VCaP (cell line): ENCODE measurements around the gene ZMIZ2.

Experiments used
- H3K27ac ChIP-seq: fragments of 450-650 bp; 2 replicates; pipeline ENCODE4 v1.5.1; 2017
- TF ChIP-seq, protein P1 (sequence below): fragments of 450-650 bp; conservative IDR thresholded peaks from 2 replicates; pipeline ENCODE4 v1.5.1; 2017; ENCODE audit warnings: mild to moderate bottlenecking, moderate library complexity

Gene ZMIZ2

GRCh38 chr7:44755698-44756627, 7.3 kb downstream of the ZMIZ2 start:
- no peak overlapping the region; the same call in 1 of the 2 replicates for H3K27ac ChIP-seq
- TF ChIP-seq, protein P1, sequence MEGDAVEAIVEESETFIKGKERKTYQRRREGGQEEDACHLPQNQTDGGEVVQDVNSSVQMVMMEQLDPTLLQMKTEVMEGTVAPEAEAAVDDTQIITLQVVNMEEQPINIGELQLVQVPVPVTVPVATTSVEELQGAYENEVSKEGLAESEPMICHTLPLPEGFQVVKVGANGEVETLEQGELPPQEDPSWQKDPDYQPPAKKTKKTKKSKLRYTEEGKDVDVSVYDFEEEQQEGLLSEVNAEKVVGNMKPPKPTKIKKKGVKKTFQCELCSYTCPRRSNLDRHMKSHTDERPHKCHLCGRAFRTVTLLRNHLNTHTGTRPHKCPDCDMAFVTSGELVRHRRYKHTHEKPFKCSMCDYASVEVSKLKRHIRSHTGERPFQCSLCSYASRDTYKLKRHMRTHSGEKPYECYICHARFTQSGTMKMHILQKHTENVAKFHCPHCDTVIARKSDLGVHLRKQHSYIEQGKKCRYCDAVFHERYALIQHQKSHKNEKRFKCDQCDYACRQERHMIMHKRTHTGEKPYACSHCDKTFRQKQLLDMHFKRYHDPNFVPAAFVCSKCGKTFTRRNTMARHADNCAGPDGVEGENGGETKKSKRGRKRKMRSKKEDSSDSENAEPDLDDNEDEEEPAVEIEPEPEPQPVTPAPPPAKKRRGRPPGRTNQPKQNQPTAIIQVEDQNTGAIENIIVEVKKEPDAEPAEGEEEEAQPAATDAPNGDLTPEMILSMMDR, result no peak

- TF ChIP-seq, protein P1, result no peak
- no peak overlapping the region for H3K27ac ChIP-seq
Measured at GRCh38 chr7:44756904-44757303, 8.3 kb downstream of the ZMIZ2 start.

DNA sequence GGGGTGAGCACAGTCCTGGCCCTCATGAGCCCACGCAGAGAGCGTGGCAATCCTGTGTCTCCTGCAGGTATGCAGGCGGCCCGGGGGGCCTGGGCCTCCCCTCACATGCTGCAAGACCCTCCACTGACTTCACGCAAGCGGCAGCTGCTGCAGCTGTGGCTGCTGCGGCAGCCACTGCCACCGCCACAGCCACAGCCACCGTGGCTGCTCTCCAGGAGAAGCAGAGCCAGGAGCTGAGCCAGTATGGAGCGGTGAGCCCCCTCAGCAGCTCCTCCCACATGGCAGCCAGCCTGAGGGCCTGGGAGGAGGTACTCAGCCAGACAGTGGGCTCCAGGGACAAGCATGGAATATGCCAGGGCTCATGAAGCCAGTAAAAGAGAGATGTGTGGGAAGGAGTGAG, 8.7 kb downstream of the ZMIZ2 start:
- TF ChIP-seq, protein P1, result no peak
- no peak overlapping the region for H3K27ac ChIP-seq

- TF ChIP-seq, protein P1, result no peak
- no peak overlapping the region for H3K27ac ChIP-seq
Measured at GRCh38 chr7:44757739-44758138, 9.1 kb downstream of the ZMIZ2 start.

- TF ChIP-seq, protein P1, result no peak
- H3K27ac ChIP-seq, result no peak overlapping the region
Measured at GRCh38 chr7:44759246-44759645, 10.6 kb downstream of the ZMIZ2 start.

DNA sequence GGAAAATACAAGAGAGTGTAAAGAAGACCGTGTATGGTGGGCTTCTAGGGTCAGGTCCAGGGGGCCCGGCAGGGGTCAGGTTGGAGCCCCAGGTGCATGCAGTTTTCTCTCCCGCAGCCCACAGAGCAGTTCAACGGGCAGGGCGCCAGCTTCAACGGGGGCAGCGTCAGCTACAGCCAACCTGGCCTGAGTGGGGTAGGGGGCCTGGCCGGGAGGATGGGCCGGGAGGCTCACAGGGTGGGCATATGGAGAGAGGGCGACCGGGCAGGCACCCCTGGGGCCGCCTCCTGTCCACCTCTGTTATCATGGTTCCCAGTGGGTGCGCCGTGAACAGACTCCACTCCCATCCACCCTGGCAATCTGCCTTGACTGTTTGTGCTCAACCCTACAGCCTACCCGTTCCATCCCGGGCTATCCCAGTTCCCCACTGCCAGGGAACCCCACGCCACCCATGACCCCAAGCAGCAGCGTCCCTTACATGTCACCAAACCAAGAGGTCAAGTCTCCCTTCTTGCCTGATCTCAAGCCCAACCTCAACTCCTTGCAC, 11.5 kb downstream of the ZMIZ2 start:
- peak overlapping the region; percentile 55; the same call in 1 of the 2 replicates for H3K27ac ChIP-seq
- TF ChIP-seq, protein P1, result no peak

DNA sequence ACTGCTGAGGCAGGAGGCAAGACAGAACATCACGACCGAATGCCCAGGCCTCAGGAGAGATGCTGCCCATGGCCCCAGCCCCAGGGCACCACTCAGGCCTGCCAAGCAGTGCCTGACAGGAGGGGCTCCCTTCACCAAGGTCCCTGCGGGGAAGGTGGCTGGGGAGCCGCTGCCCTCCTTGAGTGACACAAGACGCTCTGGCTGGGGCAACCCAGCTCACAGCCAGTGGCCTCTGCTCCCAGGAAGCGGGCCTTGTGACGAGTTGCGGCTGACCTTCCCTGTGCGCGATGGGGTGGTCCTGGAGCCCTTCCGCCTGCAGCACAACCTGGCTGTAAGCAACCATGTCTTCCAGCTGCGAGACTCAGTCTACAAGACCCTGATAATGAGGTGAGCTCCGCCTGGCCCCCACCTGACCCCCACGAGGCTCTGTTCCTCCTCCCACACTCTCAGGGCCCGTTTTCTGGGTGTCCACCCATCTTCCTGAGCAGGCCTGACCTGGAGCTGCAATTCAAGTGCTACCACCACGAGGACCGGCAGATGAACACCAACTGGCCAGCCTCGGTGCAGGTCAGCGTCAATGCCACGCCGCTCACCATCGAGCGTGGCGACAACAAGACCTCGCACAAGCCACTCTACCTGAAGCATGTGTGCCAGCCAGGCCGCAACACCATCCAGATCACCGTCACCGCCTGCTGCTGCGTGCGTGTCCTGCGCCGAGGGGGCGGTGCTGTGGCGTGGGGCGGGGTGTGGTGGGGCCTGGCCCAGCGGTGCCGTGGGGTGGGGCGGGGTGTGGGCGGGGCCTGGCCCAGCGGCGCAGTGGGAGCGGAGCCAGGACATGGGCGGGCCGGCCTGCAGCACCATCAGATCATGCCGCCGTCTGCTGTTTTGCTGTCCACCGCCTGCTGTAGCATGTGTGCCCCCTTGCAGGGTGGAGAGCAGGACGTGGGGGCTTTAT, 12.8 kb downstream of the ZMIZ2 start:
- H3K27ac ChIP-seq, result peak overlapping the region; percentile 55
- TF ChIP-seq, protein P1, result no peak
